GM19468 (cell line): ENCODE data around the gene P2RX1.
"Not testable (repeated sequence)": the region's sequence is repeated elsewhere in the genome, so short reads cannot be mapped to it uniquely, and the experiment has no call there.

Experiments used
- ATAC-seq: cut with Tn5 transposase; IDR thresholded peaks from one replicate; pipeline ENCODE4 v1.9.1; 2021; ENCODE audit warnings: mild to moderate bottlenecking, moderate library complexity, moderate number of reproducible peaks; ENCODE audit not compliant: unreplicated experiment; ENCODE audit errors: extremely low read depth

The P2RX1 gene

DNA sequence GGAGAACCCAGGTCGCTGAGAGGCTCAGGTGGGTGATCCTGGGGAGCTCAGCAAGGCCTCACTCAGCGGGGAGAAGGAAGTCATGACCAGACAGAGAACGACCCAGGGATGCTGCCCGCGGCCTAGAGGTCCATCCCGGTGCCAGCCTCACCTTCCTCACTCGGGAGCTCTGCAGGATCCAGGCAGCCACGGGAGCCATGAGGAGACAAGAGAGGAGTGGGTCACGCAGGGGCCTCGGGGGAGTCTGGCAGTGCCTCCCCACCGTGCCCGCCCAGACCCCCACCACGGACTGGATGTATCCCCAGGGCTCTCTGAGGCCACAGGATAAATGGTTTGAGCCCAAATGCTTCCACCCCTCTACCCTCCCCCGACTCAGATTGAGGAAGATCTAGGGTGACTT lies 37.3 kb upstream of the P2RX1 start:
- no peak for ATAC-seq

DNA sequence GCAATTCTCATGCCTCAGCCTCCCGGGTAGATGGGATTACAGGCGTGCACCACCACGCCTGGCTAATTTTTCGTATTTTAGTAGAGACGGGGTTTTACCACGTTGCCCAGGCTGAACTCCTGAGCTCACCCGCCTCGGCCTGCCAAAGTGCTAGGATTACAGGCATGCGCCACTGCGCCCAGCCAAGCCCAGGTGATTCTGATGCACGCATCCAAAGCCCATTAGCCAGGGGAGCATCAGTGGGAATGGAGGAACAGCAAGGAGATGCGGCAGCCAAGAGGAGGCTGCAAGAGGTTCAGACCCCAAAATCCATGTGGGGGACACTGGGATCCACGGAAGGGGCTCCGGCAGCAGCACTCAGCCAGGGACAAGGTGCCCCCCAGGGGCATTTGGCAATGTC lies 35.9 kb upstream of the P2RX1 start:
- no peak for ATAC-seq

DNA sequence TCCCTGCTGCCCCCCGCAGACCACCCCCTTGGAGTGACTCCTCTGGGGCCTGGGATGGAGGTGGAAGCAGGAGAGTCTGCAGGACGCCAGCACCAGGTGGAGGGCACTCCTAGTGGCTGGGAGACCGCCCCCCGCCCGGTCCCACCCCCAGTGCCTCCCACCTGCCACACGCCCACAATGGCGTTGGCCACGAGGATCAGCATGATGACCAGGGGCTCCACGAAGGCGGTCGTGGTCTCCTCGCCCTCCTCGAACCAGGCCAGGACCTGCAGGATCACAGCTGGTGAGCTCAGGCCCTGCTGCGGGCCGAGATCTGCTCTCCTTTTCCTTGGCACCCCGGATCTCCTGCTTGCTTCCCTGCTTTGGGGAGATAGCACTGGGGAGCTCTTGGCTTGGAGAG lies 35.2 kb upstream of the P2RX1 start:
- ATAC-seq, result no peak

DNA sequence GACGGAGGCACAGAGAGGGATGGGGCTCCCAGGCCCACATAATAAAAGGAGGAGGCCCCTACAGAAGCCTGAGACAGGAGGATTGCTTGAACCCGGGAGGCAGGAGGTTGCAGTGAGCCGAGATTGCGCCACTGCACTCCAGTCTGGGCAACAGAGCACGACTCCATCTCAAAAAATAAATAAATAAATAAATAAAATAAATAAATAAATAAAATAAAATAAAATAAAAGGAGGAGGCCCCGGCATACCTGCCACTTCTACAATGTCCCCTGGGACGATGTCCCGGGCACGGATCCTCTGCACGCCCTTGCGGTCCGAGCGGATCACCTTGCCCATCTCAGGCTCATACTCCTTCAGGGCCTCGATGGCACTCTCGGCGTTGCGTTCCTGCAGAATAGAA lies 34.7 kb upstream of the P2RX1 start:
- ATAC-seq, result no peak

DNA sequence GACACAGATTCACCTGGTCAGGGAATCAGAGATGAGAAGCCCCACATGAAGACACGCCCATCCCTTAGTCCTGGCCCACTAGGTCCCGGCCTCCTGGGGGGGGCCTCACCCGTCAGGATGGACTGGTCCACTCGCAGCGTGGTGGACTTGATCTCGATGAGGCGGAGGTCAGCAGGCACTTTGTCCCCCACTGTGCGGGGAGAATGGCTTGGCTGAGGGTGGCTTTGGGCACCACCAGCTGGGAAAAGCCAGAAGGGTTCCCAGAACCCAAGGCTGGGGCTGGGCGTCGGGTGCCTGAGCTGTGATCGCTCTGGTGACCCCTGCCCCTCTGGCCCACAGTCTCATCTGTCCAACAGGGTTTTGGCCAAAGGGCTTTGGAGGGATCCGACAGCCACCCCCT lies 34.3 kb upstream of the P2RX1 start:
- no peak for ATAC-seq

DNA sequence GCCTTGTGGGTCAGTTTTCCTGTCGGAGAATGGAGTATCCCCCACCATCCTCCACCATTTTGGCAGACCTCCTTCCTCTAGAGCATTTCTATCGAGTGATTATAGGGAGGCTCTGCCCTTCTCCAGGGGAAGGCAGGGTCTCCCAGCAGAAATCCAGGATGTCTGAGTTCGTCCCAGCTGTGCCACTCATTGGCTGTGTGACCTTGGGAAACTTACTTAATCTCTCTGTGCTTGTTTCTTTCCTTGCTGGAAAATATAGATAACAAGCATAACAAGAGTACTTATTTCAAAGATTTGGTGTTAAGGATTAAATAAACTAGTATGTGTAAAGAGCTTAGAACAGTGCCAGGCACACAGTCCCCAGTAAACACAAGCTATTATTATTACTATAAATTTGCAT lies 33.2 kb upstream of the P2RX1 start:
- no peak for ATAC-seq

DNA sequence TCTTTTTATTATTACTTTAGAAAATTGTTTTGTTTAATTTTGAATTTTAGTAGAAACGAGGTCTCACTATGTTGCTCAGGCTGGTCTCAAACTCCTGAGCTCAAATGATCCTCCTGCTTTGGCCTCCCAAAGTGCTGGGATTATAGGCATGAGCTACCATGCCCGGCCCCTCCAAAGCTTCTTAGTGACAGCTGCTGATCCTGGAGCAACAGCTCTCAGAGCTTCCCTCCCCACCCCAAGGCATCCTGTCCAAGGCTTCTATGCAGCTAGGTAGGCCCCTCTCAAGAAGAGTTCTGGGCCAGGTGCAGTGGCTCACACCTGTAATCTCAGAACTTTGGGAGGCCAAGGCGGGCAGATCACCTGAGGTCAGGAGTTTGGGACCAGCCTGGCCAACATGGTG lies 32.3 kb upstream of the P2RX1 start:
- ATAC-seq, result not testable (repeated sequence)

DNA sequence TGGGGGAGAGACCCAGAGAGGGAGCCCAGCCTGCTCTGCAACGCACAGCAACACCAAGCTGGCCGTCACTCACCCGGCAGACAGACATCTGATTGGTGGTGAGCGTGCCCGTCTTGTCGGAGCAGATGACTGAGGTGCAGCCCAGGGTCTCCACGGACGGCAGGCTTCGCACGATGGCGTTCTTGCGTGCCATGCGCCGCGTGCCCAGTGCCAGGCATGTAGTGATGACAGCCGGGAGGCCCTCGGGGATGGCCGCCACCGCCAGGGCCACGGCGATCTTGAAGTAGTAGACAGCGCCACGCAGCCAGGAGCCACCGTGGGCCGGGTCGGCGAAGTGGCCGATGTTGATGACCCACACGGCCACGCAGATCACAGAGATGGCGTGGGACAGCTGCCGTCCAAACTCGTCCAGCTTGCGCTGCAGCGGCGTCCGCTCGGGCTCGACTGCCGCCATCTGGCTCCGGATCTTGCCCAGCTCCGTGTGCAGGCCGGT lies 31.1 kb upstream of the P2RX1 start:
- no peak for ATAC-seq

DNA sequence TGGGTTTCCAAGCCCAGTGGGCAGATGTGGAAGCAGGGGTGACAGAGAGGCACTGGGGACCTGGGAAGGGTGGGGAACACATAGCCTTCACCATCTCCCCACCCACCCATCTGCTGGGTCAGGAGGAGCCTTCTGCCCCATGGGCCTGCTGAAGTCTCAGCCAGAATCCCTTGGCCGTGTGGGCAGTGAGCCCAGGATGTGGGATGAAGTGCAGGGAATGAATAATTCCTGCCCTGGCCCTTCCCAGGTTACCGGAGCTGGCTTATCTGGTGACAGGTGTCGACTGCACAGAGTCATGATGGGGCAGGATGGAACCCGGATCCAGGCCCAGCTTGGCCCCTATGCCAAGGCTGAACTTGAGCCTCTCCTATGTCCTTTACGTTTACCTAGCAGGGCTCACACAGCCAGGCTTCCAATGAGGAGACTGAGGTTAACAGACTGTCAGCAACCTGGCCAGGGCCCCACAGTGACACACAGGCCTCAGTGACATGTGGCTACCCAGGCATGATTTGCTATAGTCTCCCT lies 30.5 kb upstream of the P2RX1 start:
- no peak for ATAC-seq

DNA sequence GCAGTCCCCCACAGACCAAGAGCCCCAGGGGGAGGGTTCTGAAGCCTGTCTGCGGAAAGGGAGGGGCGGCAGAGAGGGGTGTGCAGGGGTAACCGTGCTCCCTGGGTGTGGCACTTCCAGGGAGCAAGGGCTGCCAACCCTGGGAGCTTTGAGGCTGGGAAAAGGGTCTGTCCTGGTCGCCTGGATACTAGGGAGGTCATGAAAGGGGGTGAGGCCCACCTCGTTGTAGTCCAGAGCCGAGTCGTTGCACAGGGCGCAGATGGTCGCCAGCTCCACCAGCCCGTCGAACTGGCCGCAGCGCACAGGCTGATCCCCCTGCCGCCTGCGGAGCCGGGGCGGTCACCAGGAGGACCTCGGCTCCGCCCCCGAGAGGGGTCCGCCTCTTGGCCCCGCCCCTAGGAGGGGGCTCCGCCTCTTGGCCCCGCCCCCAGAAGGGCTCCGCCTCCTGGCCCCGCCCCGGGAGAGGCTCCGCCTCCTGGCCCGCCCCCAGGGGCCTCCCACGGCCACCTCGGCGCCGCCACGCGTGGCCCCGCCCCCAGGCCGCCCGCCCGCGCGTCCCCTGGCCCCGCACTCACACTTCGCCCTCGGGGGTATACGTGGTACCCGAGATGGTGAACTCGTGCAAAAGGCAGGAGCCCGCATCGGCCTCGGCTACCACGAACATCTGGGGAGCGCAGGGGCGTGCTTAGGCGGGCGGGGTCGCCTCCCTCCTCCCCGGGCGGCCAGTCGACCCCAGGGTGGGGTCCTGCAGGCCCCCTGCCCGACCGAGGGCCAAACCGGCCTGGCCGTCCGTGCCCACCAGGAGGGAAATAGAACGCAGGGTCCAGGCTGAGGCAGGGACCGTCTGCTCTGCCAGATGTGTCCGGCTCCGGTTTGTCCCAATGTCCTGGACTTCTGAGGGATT lies 28.5 kb upstream of the P2RX1 start:
- ATAC-seq, result no peak

DNA sequence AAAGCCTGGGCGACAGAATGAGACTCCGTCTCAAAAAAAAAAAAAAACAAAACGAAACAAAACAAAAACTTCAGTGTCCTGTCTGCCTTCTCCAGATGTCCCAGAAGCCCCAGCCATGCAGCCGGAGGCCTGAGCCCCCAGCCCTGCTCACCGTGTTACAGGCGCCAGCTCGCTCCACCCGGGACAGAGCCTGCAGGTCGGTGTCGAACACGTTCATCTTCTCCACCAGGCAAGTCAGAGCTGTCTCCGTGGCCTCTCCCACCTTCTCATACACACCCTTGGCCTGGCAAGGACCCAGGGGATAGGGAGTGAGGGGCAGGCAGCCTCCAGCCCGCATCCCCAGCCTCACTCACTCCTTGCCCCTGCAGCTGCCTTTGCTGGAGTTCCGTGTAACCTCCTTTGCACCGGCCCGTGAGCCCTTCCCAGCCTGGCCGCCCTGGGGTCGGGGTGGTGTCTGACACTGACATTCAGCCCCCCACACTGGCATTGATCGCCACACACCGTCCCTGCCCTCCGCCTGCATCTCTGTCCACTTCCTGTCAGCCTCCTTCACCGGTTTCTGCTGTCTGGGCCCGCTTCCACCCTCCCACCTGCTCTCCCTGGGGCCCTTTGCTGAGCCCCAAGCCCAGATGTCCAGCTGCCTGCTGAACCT lies 27.1 kb upstream of the P2RX1 start:
- ATAC-seq, result no peak

DNA sequence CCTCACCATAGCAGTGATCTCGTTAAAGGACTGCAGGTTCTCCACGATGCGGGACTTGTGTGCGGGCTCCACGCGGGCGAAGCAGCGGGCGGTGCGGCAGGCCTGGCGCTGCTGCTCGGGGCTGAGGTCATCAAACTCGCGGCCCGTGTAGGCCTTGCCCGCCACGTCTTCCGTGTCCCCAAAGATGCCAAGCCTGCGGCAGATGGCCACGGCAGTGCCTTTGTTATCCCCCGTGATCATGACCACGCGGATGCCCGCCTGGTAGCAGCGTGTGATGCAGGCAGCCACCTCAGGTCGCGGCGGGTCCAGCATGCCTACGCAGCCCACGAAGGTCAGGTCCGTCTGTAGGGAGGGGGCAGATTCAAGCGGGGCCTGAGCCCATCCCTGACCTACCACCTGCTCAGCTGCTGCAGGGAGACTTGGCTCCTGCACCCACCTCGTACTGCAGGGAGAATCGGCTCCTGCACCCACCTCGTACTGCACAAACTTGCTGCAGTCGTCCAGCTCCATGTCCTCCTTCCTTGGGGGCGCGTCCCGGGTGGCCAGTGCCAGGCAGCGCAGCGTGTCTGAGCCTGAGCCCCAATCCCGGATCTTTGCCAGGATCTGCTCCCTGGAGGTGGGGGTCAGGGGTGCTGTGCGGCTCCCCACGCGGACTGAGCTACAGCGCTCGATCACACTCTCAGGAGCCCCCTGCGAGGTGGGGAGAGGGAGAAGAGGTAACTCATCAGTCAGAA lies 24.9 kb upstream of the P2RX1 start:
- ATAC-seq, result no peak

DNA sequence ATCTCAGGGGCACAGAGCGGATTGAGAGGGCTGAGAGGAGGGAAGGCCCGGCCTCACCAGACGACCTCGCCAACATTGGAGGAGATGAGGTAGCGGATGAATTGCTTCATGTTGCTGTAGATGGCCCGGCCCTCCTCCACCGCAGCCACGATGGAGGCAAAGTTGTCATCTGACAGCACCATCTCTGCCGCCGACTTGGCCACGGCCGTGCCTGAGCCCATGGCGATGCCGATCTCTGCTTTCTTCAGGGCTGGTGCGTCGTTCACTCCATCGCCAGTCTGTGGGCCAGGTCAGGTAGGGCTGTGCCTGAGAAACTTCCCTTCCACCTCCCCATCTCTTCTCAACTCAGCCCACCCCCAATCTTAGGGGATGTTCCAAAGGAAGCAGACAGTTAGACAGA lies 21.1 kb upstream of the P2RX1 start:
- ATAC-seq, result no peak

DNA sequence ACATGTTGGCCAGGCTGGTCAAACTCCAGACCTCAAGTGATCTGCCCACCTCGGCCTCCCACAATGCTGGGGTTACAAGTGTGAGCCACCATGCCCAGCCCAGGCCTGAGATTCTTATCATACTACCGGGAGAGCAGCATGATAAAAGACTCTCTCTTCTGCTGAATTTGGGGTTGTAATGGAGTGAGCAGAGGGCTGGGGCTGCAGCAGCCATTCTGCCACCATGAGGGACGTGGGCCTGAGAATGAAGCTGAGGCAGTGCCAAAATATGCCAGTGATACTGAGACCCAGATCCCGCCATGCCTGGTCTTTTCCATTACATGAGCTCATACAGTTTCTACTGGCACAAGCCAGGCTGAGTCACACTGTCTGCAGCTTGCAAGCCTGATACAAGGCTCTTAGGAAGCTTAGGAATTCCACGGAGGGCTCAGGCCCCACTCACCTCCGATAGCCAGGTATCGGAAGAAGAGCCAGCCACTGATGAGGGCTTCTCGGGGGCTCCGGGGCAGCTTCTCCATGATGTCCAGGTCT lies 19.6 kb upstream of the P2RX1 start:
- no peak for ATAC-seq

DNA sequence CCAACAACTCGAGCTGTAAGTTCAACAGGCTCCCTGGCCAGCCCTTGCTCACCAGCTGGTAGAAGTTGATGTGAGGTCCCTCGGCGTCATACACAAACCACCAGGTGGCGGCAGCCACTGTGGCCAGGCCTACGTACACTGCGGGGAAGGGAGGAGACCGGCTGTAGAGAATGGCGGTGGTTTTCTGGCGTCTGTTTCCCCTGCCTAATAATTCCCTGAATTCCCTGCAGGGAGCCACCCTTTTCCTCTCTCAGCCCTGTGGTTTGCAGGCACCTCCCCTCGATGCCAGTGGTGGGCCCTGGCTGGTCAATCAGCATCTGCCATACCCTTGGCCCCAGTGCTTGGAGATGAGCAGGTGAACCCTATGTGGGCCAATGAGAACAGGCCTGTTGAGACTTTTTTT lies 18.9 kb upstream of the P2RX1 start:
- no peak for ATAC-seq

DNA sequence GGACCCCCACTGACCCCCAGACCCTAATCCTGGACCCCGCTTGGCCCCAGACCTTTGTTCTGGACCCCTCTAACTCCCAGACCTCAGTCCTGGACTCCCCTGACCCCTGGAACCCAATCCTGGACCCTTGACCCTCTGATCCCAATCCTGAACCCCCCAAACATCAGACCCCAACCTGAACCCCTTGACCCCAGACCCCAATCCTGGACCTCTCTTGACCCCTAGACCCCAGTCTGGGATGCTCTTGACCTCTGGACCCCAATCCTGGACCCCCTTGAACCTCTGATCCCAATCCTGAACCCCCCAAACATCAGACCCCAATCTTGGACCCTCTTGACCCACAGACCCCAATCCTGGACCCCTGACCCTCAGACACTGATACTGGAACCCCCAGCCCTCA lies 13.5 kb upstream of the P2RX1 start:
- ATAC-seq, result no peak

DNA sequence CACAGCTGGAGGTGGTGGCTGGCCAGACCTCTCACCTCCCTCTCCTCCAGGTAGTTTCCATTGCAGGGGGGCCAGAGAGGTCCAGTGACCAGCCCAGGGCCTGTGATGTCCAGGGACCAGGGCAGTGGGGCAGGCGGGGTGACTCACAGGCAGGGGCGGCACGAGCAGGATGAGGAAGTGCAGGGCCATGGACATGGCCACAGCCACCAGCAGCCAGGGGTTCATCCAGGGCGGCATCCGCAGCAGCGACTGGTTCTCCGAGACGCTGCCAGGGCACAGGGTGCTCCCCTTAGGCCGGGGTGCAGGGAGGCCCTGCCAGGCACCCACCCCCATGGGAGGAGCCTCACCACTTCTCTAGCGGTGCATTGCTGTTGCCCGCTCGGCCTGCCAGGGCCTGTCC lies 12.9 kb upstream of the P2RX1 start:
- no peak for ATAC-seq

DNA sequence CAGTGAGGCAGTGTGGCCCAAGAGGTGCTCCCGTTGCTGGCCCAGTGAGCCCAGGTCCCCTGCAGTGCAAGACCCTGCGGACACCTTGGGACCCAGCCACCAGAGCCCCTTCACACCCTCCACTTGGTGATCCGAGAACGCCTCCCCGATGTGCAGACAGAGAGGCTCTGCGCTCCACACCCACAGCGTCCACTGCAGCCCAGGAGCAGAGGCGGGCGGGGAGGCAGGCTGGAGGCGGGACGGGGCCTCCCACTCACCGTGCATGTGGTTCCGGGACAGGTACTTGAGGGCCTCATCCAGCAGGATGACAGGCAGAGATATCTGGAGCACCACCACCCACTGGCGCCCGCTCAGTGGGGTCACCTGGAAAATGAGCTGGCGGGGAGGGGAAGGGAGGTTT lies 12.1 kb upstream of the P2RX1 start:
- no peak for ATAC-seq

DNA sequence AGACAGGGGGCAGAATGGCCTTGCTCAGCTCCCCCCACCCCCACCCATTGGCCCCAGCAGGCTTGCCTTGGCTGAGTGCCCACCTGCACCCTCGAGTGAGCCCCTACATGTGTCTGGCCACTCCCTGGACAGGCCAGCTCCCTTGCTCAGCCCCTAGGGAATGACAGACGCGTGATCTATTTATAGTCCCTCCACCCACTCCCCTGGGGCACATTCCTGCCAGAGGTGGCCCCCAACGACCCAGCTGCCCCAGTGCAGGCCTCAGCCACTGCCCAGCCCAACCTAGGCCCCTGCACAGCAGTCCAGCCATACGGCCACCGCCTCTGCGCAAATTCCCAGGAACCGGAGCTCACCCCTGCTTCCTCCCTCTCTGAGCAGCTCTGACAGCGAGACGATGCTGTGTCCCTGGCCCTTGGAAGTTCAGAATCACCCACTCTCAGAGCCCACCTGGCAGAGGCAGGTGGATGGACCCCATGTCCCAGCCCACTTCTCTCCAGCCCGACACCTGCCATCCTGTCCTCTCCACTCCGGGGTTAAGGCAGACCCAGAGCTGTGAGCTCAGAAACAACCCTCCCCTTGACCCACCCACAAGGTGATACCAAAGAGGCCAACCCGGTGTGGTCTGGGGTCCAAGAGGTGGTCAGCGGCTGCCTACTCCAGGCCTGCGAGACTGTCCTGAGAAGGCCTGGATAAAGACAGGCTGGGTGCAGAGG lies 11.5 kb upstream of the P2RX1 start:
- no peak for ATAC-seq
